ENCODE data around the gene INO80C.

DNA sequence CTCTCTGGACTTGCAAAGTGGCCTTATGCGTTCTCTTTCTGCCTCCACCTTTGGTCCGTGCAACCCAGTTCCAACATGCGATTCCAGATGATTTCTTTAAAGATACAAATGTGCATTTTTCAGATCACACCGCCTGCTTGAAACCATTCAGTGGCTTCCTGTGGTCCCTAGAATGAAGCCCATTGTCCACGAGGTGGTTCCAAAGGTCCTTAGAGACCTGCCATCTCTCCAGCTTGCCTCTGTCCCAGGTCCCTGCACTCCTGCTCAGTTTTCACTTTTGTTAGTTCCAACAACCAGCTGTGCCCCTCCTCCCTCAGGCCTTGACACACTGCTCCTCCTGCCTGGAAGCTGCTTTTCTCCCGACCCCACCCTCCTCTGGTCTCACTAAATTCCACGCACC is 3.6 kb upstream of the INO80C start:
- TF ChIP-seq, protein P1, sequence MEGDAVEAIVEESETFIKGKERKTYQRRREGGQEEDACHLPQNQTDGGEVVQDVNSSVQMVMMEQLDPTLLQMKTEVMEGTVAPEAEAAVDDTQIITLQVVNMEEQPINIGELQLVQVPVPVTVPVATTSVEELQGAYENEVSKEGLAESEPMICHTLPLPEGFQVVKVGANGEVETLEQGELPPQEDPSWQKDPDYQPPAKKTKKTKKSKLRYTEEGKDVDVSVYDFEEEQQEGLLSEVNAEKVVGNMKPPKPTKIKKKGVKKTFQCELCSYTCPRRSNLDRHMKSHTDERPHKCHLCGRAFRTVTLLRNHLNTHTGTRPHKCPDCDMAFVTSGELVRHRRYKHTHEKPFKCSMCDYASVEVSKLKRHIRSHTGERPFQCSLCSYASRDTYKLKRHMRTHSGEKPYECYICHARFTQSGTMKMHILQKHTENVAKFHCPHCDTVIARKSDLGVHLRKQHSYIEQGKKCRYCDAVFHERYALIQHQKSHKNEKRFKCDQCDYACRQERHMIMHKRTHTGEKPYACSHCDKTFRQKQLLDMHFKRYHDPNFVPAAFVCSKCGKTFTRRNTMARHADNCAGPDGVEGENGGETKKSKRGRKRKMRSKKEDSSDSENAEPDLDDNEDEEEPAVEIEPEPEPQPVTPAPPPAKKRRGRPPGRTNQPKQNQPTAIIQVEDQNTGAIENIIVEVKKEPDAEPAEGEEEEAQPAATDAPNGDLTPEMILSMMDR (IDR thresholded peaks at IDR 0.05; ENCODE audit: low read length): no peak
- TF ChIP-seq EZH2 (optimal IDR thresholded peaks at IDR 0.05; ENCODE audit: low read depth, low read length) (no peak), EZH2phosphoT487 (IDR thresholded peaks at IDR 0.05; ENCODE audit: low read length) (no peak)
